ENCODE data around the gene CETN2.
"Not testable (repeated sequence)": the region's sequence is repeated elsewhere in the genome, so short reads cannot be mapped to it uniquely, and the experiment has no call there.

Gene CETN2

DNA sequence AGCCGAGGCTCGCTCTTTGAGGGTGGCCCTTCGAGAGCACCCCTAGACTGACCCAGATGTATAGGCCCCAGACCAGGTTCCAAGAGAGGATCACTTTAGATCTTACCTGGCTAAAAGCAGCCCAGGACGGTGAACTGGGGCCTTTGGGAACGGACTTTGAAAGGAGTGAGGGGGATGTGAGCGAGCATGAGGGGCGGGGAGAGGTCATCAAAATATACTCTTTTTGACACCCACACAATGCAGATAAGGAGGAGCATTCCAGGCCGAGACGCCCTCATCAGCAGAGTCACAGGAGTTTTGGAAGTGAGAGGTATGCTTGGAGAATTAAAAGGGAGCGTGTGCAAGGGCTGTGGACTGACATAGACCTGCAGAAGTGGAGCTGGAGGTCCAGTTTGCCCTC is 834 bp upstream of the CETN2 start:
- DNase-seq, result no peak

DNA sequence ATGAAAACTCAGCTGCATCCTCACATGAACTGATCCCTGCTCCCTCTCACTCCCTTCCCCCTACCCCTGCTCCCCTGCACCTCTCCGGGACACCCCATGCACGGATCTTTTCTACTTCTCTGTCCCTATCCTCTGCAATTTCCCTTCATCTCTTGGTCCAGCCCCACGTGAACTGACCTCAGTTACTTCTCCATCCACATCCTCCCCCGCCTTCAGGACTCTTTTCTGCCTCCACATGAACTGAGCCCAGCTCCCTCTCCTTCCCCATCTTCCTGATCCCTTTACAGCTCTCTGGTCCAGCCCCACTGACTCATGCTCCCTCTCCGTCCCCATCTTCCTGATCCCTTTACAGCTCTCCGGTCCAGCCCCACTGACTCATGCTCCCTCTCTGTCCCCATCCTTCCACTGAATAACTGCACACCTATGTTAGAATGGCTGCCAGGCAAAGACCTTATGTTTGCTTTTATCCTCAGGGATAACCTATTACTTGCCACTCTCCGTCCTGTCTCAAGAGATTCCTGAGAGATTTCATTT is 5.6 kb downstream of the CETN2 start:
- no peak for DNase-seq

DNA sequence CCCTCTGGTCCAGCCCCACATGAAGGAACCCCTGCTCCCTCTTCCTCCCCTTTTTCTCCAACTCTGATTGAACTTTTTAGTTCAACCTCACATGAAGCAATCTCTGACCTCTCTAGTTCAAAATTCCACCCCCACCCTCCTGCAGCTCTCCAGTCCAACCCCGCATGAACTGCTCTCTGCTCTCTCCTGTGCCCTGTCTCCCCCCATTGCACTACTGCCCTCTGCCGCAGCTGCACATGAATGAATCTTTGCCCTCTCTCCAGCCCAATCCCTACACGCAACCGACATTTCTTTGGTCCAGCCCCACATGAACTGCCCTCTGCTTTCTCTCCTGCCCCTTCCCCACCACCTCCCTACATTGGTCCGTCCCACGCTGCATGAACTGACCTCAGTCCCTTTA is 6.9 kb downstream of the CETN2 start:
- DNase-seq, result no peak

DNA sequence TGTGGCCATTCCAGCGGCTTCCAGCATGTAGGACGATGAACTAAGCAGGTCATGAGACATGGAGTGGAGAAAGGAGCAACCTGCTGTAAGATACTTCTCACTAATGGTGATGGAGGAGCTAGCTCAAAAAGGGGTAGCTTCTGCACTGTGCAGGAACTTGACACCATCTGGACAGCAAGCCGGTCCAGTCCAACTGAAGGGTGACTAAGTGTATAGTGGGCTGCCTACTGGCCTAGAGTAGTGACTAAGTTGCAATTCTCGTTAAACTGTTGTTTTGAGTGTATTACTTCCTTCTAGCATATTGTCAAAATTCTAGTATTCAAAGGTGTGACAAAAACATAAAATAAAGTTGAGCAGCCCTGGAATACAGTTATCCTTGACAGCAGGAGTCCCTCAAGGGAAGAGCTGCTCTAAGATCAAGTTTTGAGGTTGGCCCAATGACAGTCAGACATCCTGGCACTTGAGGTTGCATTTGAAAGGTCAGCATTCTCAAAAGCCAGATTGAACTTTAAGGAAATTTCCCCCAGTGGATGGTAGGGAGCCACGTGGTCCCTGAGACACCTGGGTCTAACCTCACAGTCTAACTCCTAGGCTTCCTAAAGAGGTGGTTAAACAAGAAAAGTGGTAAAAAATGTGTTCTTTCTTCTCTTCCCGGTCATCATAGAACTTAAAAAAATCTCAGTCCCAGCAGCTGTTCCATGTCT is 8.0 kb downstream of the CETN2 start:
- DNase-seq, result no peak

DNA sequence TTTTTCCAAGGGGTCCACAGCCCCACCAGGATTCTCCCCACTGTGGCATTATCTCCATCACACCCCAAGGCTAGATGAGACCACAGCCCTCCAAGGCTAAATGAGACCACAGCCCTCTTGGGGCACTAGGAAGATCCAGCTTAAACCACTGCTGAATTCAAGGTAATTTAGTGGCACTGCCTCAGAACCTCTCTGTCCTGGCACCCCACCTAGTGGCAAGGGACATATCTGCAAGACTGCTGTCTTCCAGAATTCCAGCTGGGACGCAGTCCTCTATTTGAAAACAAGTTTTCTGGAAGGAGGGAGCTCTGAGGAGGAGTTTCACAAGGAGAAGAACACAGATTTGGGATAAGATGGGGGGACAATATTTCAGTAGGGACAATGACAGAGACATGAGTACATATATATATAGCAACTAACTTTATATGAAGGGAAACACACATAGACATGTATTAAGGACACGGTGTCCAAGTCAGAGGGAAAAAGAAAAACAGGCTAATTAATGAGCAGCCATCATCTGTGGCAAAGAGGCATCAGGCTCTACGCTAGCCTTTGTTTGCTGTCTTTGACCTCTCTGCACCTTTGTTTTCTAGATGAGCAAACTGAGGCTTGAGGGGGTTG is 9.3 kb downstream of the CETN2 start:
- no peak for DNase-seq

- DNase-seq, result no peak
Measured at GRCh38 chrX:152819732-152820131, 10.8 kb downstream of the CETN2 start.

DNA sequence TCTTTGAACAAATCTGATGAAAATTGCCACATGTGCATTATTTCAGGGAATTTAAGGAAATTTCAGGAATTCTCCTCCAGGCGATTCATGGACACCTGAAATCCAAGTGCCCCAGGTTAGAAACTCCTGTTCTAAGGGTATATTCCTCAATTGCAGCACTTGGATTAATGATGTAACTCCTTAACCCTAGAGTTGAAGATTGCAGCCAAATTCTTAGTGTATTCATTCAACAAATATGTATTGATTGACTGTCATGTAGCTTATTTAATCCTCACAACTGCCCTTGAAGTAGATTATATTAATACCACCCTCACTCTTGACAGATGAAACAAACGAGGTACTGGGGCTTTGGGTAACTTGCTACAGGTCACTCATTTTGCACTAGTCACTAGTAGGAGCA is 11.3 kb downstream of the CETN2 start:
- DNase-seq, result no peak

GRCh38 chrX:152818356-152818755 is 12.2 kb downstream of the CETN2 start:
- DNase-seq, result no peak

GRCh38 chrX:152817078-152817764 is 13.3 kb downstream of the CETN2 start:
- DNase-seq, result no peak

GRCh38 chrX:152814048-152814447 is 16.5 kb downstream of the CETN2 start:
- no peak for DNase-seq

GRCh38 chrX:152813206-152813605 is 17.4 kb downstream of the CETN2 start:
- no peak for DNase-seq

GRCh38 chrX:152810403-152810802 is 20.2 kb downstream of the CETN2 start:
- no peak for DNase-seq

DNA sequence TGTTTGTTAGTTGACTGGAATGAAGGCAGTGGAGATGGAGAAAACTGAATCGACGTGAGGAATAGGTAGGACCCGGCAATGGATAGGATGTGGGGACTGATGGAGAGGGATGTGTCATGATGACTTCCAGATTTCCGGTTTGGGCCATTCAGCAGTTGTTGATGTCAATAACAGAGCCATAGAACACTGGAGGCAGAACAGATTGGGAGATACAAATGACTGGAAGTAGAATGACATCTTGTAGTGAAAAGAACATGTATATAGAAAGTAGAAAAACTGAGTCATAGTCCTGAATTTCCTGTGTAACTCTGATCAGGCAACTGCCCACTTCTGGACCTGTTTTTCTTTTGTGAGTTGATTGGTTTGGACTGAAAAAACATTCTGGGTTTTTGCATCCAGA is 24.5 kb downstream of the CETN2 start:
- no peak for DNase-seq

DNA sequence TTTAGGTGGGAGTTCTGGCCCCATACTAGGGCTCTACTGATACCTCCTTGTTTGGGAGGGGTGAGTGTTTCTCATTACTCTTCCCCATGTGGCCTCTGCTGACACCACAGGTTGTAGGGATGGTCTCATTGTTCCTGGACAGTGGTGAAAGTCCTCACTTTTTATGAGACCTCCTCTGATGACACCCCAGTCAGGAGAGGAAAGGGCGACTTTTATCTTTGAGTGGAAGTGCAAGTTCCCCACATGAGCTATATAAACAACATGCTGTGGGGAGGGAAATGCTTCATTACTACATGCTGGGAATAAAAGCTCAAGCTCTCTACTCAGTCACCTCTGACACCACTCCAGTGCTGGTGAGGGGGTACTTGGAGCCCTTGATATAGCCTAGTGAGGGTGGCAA is 31.6 kb downstream of the CETN2 start:
- no peak for DNase-seq

DNA sequence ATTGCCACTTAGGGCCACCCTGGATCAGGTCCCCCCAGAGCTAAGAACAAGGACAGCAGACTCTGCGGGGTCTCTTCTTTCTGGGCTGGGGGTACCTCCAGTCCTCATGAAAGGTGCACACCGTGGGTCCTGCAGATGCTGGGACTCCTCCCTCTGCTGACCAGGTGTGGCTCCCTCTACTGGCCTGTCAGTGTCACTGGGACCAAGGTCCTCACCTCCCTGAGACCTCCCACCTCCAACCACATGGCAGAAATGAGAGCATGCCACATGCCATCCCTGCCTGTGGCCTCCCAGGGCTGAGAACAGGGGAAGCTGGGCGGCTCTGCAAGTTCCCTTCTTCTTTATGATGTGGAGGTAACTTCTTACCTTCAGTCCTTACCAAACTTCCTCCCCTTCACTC is 43.5 kb downstream of the CETN2 start:
- DNase-seq, result not testable (repeated sequence)

Measured in activated effector memory CD4-positive, alpha-beta T cell treated with anti-CD3 and anti-CD28 coated beads, Interleukin-2, amount 50 U/mL, for 16 hours (primary cell).